HL-60 (cell line): ENCODE measurements around the gene ZNF609.

Experiments
- CTCF ChIP-seq: IDR thresholded peaks from one replicate; pipeline ENCODE4 v1.5.1; 2011; ENCODE audit warnings: low read length, control low read depth, inconsistent platforms; ENCODE audit not compliant: insufficient read depth
- GABPA ChIP-seq: IDR thresholded peaks from 2 replicates; pipeline ENCODE4 v1.6.1; 2012; ENCODE audit warnings: low read depth
- POLR2AphosphoS5 ChIP-seq: IDR thresholded peaks from 2 replicates; pipeline ENCODE4 v1.6.1; 2012; ENCODE audit warnings: low read depth
- REST ChIP-seq: IDR thresholded peaks from 2 replicates; pipeline ENCODE4 v1.6.1; 2012; ENCODE audit warnings: low read depth; ENCODE audit not compliant: insufficient replicate concordance
- SPI1 ChIP-seq: IDR thresholded peaks from 2 replicates; pipeline ENCODE4 v1.6.1; 2012; ENCODE audit warnings: low read depth, mild to moderate bottlenecking, borderline replicate concordance

GRCh38 chr15:64582202-64582601 lies 121.8 kb downstream of the ZNF609 start:
- TF ChIP-seq CTCF (no peak), POLR2AphosphoS5 (no peak), GABPA (no peak), REST (no peak), SPI1 (no peak)
